HG02798 (cell line): ENCODE measurements around the gene DYNC1I2.
"Not testable (repeated sequence)": the region's sequence is repeated elsewhere in the genome, so short reads cannot be mapped to it uniquely, and the experiment has no call there.

Experiments used
- ATAC-seq: cut with Tn5 transposase; IDR thresholded peaks from one replicate; pipeline ENCODE4 v1.9.1; 2021; ENCODE audit warnings: mild to moderate bottlenecking; ENCODE audit not compliant: unreplicated experiment, poor library complexity

The DYNC1I2 gene

GRCh38 chr2:171711351-171711750 is 24.1 kb downstream of the DYNC1I2 start:
- no peak for ATAC-seq

GRCh38 chr2:171712051-171712450 is 24.8 kb downstream of the DYNC1I2 start:
- ATAC-seq = no peak

GRCh38 chr2:171718720-171719119 is 31.5 kb downstream of the DYNC1I2 start:
- peak; percentile 86 for ATAC-seq

- no peak for ATAC-seq
Observed at GRCh38 chr2:171719660-171720059, 32.4 kb downstream of the DYNC1I2 start.

- no peak for ATAC-seq
Observed at GRCh38 chr2:171723716-171724683, 36.7 kb downstream of the DYNC1I2 start.

- no peak for ATAC-seq
Observed at GRCh38 chr2:171726847-171727450, 39.7 kb downstream of the DYNC1I2 start.

GRCh38 chr2:171728989-171729951 is 42.0 kb downstream of the DYNC1I2 start:
- no peak for ATAC-seq

GRCh38 chr2:171729952-171730317 is 42.7 kb downstream of the DYNC1I2 start:
- no peak for ATAC-seq

GRCh38 chr2:171735991-171736710 is 48.9 kb downstream of the DYNC1I2 start:
- no peak for ATAC-seq

GRCh38 chr2:171741189-171741588 is 53.9 kb downstream of the DYNC1I2 start:
- ATAC-seq = peak; percentile 42

GRCh38 chr2:171742760-171743159 is 55.5 kb downstream of the DYNC1I2 start:
- ATAC-seq = no peak

GRCh38 chr2:171745141-171745540 is 57.9 kb downstream of the DYNC1I2 start:
- ATAC-seq = no peak

GRCh38 chr2:171745806-171746205 is 58.5 kb downstream of the DYNC1I2 start:
- no peak for ATAC-seq

- ATAC-seq = no peak
Observed at GRCh38 chr2:171747371-171747770, 60.1 kb downstream of the DYNC1I2 start.

- ATAC-seq = no peak
Observed at GRCh38 chr2:171754254-171754939, 67.1 kb downstream of the DYNC1I2 start.

GRCh38 chr2:171758762-171759161 is 71.5 kb downstream of the DYNC1I2 start:
- not testable (repeated sequence) for ATAC-seq

- ATAC-seq = not testable (repeated sequence)
Observed at GRCh38 chr2:171761176-171761575, 73.9 kb downstream of the DYNC1I2 start.

- no peak for ATAC-seq
Observed at GRCh38 chr2:171762879-171763573, 75.8 kb downstream of the DYNC1I2 start.

GRCh38 chr2:171763602-171764001 is 76.3 kb downstream of the DYNC1I2 start:
- no peak for ATAC-seq
